MG63 (cell line): Measurements from ENCODE around the gene EXD2. TPM values are rescaled to one million over a fixed set of nuclear protein-coding genes. Genes with fewer than 3 reads are reported as not detected.
"Not testable (repeated sequence)": the region's sequence is repeated elsewhere in the genome, so short reads cannot be mapped to it uniquely, and the experiment has no call there.

Experiments used
- DNase-seq: peaks from one replicate; pipeline ENCODE4 v3.0.0-alpha.2; 2020
- H3K27me3 ChIP-seq: fragments of 250-450 bp; sonication (Bioruptor Pico); 2 replicates; pipeline ENCODE4 v1.5.1; 2020; ENCODE audit warnings: mild to moderate bottlenecking, moderate library complexity
- H3K36me3 ChIP-seq: fragments of 250-450 bp; sonication (Bioruptor Pico); 2 replicates; pipeline ENCODE4 v1.5.1; 2020; ENCODE audit warnings: mild to moderate bottlenecking, moderate library complexity
- H3K4me3 ChIP-seq: fragments of 250-450 bp; sonication (Bioruptor Pico); 2 replicates; pipeline ENCODE4 v1.5.1; 2020; ENCODE audit warnings: mild to moderate bottlenecking, moderate library complexity
- H3K9me3 ChIP-seq: fragments of 250-450 bp; sonication (Bioruptor Pico); 2 replicates; pipeline ENCODE4 v1.5.1; 2020; ENCODE audit warnings: mild to moderate bottlenecking, moderate library complexity
- total RNA-seq: library from RNA; depleted of rRNA; stranded (reverse); fragments of >200 nt; shearing (Covaris generic); gene quantifications from 2 replicates; pipeline ENCODE4 v1.2.3, GENCODE V29; 2014; ENCODE audit warnings: low replicate concordance; rRNA removed

Gene EXD2, protein sequence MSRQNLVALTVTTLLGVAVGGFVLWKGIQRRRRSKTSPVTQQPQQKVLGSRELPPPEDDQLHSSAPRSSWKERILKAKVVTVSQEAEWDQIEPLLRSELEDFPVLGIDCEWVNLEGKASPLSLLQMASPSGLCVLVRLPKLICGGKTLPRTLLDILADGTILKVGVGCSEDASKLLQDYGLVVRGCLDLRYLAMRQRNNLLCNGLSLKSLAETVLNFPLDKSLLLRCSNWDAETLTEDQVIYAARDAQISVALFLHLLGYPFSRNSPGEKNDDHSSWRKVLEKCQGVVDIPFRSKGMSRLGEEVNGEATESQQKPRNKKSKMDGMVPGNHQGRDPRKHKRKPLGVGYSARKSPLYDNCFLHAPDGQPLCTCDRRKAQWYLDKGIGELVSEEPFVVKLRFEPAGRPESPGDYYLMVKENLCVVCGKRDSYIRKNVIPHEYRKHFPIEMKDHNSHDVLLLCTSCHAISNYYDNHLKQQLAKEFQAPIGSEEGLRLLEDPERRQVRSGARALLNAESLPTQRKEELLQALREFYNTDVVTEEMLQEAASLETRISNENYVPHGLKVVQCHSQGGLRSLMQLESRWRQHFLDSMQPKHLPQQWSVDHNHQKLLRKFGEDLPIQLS
- total RNA-seq: 8.0 and 11.4 TPM in 2 replicates

DNA sequence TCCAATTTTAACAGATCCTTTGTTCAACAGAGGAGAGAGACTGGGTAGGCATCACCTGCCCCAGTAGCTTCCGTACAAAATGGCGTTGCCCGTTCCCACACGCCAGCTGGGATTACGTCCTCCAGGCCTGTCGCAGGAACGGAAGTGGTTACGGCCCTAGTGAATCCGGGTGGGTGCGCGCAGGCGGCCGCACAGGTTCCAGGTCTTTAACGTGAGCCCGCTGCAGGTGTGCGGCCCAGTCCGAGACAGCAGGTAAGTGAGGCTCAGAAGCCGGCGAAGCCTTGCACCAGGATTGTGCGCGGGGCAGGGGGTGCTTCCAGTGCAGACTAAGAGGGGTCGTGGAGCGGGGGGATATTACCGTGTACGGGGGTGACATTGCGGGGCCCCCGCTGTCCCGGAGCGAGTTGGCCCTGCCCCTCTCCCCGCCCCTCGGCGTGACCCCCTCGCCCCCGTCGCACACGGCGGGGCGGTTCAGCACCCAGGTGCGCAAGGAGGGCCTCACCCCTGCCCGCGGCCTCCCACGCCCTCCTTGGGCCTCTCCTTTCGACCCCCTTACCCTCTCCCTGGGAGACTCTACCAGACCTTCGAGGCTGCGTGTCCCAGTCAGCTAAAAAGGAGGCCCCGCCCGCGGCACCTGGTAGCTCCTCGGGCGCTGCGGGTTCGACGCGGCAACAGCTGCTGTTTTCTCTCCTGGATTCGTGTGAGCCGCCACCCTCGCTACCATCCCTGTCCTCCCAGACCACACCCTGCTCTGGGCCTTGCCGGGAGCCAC is at the start of gene EXD2:
EXD2 (plus strand) TSS at position 159 of the 772 bp plus-strand sequence. CDS start 17,973 bp downstream, outside the sequence.
- Histone ChIP-seq H3K27me3 (no peaks in the 10 kb centered on the region), H3K4me3 (peak within 1 kb of the TSS; percentile 67), H3K36me3 (no peaks in the 10 kb centered on the region), H3K9me3 (no peaks in the 10 kb centered on the region)
- peak; percentile 77 for DNase-seq

DNA sequence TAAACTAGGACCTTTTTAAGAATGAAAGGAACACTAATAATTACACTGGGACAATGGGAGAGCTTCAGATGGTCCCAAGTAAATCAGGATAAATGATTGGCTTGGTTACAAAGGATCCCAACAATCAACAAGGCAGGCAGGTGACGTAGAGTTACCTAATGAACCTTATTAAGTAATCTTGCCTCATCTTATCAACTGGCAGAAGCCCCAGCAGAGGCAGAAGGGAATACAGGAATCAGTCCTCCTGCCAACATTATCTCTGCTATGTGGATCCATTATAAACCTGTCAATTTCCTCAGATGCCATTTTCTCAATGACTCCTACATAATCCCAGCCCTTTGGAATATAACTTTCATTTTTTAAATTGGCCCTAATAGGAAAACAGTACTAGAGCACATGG is 49.7 kb upstream of the EXD2 start:
- H3K4me3 ChIP-seq: no peak overlapping the region
- DNase-seq: no peak
- no peaks in the 10 kb centered on the region for H3K27me3 ChIP-seq
- H3K9me3 ChIP-seq: no peaks in the 10 kb centered on the region
- no peaks in the 10 kb centered on the region for H3K36me3 ChIP-seq

DNA sequence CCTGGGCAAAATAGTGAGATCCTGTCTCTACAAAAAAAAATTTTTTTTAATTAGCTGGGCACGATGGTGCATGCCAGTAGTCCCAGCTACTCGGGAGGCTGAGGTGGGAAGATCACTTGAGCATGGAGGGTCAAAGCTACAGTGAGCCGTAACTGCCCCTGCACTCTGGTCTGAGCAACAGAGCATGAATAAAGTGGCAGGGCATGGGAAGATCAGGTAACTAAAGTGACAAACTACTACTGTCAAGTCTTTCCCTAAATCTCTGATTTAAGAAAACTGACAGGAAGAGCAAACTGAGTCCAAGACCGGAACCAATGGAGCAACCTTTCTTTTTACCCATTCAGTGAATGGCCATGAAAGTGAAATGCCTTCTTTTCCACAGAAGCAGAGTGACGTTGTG is 49.2 kb upstream of the EXD2 start:
- no peaks in the 10 kb centered on the region for H3K27me3 ChIP-seq
- DNase-seq: no peak

DNA sequence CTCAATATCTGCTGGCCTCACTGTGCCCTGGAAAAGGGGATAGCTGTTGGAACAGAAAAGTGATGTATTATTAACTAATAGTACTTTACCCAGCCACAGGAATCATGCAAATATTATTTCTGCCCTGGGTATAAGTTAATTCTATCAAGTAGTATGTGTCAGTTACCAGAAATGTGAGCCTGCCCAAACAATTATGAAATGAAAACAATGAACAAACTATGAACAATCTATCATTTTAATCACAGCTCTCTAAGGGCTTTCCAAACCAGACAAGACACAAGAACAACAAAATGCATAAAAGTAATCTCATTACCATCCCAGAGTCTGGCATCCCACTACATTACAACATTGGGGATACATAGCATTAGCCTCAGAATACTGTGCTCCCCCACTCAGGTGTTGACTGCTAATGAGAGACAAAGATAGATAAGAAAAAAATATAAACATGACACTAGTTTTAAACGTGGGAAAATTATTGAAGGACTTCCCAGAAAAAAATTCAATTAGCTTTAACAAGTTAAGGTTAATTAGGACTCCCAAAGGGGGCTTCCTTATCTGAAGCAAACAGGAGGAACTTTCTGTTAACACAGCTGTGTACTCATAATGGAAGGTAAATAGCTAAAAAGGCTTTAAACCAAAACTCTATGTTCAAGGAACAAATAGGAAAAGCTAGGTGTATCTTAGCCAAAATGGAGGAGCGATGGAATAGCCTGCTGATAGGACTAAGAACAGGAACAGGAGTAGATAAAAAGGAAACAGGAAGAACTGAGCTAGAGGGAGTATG is 41.6 kb upstream of the EXD2 start:
- DNase-seq: no peak
- peaks cover 3% of the 10 kb centered on the region; the same call in 1 of the 2 replicates for H3K36me3 ChIP-seq
- no peaks in the 10 kb centered on the region for H3K27me3 ChIP-seq
- no peak overlapping the region for H3K4me3 ChIP-seq
- no peaks in the 10 kb centered on the region for H3K9me3 ChIP-seq

More for the DNA sequence above, 49.2 kb upstream of the EXD2 start:
- no peaks in the 10 kb centered on the region for H3K36me3 ChIP-seq
- H3K4me3 ChIP-seq: no peak overlapping the region
- H3K9me3 ChIP-seq: no peaks in the 10 kb centered on the region

DNA sequence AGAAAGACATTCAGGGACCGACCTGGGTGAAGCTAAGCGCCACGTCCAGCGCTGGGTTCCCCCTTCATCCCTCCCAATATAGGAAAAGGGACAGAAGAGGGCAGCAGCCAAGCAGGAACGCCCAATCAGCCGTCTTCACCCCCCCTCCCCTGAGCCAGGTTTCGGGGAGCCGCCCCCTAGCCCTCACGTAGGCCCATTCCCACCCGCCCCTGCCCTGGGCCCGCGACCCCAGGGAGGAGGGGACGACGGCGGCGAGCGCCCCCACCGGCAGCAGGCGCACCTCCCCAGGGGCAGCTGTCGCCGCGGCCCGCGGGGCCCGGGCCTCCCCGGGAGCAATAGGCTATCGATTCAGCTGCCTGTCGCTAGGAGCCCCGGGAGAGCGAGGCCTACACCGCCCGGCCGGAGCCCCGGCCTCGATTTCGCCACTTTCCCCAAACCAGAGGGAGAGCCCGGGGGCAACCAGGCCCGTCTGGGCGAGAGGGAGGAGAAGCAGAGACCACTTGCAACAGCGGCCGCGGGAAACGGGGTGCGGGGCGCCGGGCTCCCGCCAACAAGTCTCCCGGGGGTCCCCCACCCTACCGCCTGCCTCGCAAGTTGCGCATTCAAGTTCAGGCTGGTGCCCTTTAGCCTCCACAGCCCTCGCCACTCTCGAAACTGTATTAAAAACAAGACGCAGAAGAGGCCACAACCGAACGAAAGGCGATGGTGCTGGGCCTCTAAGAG is 39.7 kb upstream of the EXD2 start:
- peaks cover 3% of the 10 kb centered on the region; the same call in 1 of the 2 replicates for H3K36me3 ChIP-seq
- DNase-seq: peak; percentile 56

DNA sequence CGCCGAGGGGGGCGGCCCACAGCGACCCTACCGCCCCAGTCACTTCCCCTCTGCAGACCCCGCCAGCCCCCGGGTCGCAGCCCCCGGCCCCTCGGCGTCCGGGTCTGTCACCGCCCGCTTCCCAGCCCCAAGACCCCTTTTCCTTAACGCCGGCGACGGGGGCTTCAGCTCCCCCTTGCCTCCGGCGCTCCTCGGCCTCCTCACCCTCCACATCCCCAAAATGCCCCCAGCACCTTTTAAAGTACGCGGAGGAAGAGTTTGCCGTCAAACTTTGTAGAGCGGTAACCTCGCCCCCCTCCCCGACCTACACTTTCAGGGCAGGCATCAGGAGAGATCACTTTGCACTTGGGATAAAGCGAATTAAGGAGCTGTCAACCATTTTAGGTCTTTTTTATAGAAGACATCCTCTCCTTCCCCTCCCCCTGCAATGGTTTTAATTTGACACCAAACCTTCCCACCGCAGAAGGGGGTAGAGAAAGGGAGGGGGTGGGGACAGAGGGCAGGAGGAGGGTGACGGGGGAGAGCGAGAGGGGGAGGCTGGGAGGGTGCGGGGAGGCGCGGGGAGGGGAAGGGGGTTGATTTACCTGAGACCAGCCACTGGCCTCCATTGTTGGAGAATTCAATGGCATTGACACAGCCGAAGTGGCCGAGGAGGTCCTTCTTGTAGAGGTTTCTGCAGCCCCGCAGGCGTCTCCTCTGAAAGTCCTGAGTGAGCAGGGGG is 39.0 kb upstream of the EXD2 start:
- Histone ChIP-seq H3K36me3 (peaks cover 3% of the 10 kb centered on the region; the same call in 1 of the 2 replicates), H3K9me3 (no peaks in the 10 kb centered on the region), H3K27me3 (no peaks in the 10 kb centered on the region), H3K4me3 (peak overlapping the region; percentile 64)
- DNase-seq: no peak

More for the DNA sequence above, 39.7 kb upstream of the EXD2 start:
- Histone ChIP-seq H3K27me3 (no peaks in the 10 kb centered on the region), H3K9me3 (no peaks in the 10 kb centered on the region), H3K4me3 (peak overlapping the region; percentile 64)

DNA sequence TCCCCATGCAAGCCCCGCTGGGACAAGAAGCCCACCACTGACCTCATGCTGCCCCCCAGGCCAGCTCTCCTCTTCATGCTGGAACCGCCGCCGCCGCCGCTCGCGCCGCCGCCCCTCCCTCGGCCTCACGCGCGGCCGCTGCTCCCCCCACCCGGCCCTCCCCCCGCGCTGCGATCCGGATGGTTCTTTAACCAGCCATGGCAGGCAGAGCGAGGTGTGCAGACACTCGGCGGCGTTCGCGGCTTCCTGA is 38.5 kb upstream of the EXD2 start, which contains the start of gene DCAF5:
DCAF5 (minus strand) TSS at position 218 of the 250 bp plus-strand sequence; CDS start at position 77, 141 bp downstream.
- no peak for DNase-seq
- Histone ChIP-seq H3K4me3 (peak within 1 kb of the TSS; percentile 64), H3K36me3 (peaks cover 3% of the 10 kb centered on the region; the same call in 1 of the 2 replicates), H3K27me3 (no peaks in the 10 kb centered on the region), H3K9me3 (no peaks in the 10 kb centered on the region)

DNA sequence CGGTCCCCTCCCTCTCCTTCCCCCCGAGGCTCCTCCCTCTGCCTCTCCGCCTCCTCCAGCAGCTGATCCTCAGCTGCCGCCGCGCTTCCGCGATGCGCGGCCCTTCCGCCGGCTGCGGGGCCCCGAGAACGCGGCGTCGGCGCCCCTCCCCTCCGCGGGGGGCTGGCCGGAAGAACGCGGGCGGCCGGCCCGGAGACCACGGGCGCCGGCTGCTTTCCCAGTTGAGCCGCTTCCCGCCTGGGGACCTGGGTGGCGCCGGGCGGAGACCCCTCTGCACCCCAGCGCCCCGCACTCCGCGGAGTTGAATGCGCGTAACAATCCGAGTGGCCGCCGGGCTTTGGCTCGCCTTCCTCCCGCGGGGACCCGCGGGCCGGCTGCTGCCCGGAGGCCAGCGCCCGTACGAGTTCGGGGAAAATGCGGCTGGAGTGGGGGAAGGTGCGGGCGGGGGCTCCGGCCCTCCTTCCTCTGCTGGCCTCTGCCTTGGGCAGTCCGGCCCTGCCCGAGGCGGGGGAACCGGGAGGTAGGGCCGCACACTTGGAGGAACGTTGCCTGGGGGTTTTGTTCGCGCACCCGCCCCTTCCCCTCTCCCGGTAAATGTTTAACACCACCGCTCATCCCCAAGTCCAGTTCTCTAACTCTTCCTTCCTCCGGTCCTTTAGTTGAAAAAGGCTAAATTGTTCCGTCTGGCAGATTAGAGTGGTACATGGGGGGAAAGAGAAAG is 38.0 kb upstream of the EXD2 start:
- no peaks in the 10 kb centered on the region for H3K27me3 ChIP-seq
- DNase-seq: peak; percentile 87

DNA sequence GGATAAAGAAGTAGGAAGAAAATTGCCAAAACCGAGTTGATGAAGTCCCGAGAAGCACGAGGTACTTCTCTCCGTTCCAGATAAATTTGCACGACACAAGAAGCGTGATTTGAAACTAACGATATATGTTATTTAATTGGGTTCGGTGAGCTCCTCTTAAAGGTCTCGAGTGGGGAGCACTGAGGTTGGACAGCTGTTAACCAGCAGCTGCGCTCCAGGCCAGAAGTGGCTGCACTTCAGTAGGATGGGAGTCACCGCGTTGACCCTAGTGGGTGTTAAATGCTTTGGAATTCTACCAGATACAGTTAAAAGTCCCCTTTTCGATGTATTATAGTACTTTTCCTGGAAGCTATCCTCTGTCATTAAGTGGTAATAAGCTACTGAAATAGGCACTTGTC is 37.4 kb upstream of the EXD2 start:
- no peaks in the 10 kb centered on the region for H3K9me3 ChIP-seq
- H3K27me3 ChIP-seq: no peaks in the 10 kb centered on the region
- H3K36me3 ChIP-seq: peaks cover under 1% of the 10 kb centered on the region; the same call in 1 of the 2 replicates
- DNase-seq: no peak
- H3K4me3 ChIP-seq: peak overlapping the region; percentile 64

More for the DNA sequence above, 38.0 kb upstream of the EXD2 start:
- Histone ChIP-seq H3K4me3 (peak overlapping the region; percentile 64), H3K9me3 (no peaks in the 10 kb centered on the region), H3K36me3 (peaks cover 3% of the 10 kb centered on the region; the same call in 1 of the 2 replicates)

DNA sequence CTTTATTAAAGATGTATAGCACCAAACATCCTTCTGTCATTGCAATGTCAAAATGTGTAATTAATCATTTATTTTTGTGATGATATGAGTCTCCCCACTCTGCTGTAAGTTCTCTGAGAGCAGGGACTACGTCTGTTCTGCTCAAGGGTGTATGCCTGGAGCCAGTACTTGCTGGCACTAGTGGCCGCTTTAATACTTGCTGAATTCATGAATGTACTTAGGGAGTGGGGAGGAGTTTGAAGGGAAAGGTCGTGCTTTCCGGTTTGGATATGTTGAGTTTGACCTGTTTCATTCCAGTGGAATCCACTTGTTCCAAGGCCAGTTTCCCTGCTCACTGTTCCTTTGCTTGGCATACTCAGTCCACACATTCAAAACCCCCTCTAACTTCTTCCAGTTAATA is 36.5 kb upstream of the EXD2 start:
- DNase-seq: no peak
- no peak overlapping the region for H3K4me3 ChIP-seq
- H3K36me3 ChIP-seq: no peaks in the 10 kb centered on the region
- peaks cover 2% of the 10 kb centered on the region; the same call in 1 of the 2 replicates for H3K27me3 ChIP-seq
- H3K9me3 ChIP-seq: no peaks in the 10 kb centered on the region

DNA sequence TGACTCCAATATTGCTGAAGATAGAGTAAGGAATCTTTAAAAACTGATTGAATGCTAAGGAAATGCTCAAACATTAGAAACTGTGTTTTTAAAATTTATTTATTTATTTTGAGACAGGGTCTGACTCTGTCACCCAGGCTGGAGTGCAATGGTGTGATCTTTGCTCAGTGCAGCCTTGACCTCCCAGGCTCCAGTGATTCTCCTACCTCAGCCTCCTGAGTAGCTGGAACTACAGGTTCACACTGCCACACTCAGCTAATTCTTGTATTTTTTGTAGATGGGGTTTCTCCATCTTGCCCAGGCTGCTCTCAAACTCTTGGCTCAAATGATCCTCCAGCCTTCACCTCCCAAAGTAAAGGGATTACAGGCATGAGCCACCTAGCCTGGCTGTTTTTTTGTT is 35.1 kb upstream of the EXD2 start:
- H3K27me3 ChIP-seq: peaks cover 2% of the 10 kb centered on the region; the same call in 1 of the 2 replicates
- no peaks in the 10 kb centered on the region for H3K36me3 ChIP-seq
- DNase-seq: no peak
- no peak overlapping the region for H3K4me3 ChIP-seq
- no peaks in the 10 kb centered on the region for H3K9me3 ChIP-seq

DNA sequence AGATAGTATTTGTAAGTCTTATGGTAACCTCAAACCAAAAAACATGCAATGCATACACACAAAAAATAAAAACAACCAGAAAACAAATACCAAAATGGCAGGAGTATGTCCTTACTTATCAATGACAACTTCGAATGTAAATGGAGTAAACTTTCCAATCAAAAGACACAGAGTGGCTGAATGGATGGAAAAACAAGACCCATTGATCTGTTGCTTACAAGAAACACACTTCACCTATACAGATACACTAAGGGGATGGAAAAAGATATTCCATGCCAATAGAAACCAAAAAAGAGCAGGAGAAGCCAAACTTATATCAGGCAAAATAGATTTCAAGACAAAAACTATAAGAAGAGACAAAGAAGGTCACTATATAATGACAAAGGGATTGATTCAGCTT is 29.7 kb upstream of the EXD2 start:
- Histone ChIP-seq H3K4me3 (no peak overlapping the region), H3K9me3 (peaks cover 7% of the 10 kb centered on the region; the same call in 1 of the 2 replicates), H3K36me3 (no peaks in the 10 kb centered on the region), H3K27me3 (peaks cover 2% of the 10 kb centered on the region; the same call in 1 of the 2 replicates)
- DNase-seq: no peak

DNA sequence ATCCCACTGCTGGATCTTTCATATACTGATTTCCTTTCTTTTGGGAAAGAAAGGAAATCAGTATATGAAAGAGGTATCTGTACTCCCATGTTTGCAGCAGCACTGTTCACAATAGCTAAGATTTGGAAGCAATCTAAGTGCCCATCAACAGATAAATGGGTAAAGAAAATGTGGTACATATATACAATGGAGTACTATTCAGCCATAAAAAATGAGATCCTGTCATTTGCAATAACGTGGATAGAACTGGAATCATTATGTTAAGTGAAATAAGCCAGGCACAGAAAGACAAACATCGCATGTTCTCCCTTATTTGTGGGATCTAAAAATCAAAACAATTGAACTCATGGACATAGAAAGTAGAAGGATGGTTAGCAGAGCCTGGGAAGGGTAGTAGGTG is 25.5 kb upstream of the EXD2 start:
- H3K27me3 ChIP-seq, H3K36me3 ChIP-seq, H3K9me3 ChIP-seq, H3K4me3 ChIP-seq, DNase-seq: not testable (repeated sequence)

DNA sequence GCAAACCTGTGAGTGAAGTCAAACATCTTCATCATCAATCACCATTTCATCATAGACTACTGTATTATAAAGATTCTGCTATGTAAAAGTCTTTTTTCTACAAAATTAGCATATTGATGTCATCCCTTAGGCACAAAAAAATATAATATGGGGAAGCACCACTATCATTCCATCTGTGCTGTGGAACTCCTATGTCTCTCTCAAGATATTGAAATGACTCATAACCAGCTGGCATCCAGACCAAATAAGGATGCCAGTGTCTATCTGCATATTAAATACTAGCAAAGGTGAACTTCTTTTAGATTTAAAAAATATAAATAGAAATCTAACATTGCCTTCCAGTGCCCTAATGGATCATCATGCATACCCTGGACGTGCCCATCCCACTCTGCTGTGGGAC is 20.5 kb upstream of the EXD2 start:
- no peaks in the 10 kb centered on the region for H3K9me3 ChIP-seq
- no peaks in the 10 kb centered on the region for H3K27me3 ChIP-seq
- no peak overlapping the region for H3K4me3 ChIP-seq
- H3K36me3 ChIP-seq: no peaks in the 10 kb centered on the region
- DNase-seq: no peak

DNA sequence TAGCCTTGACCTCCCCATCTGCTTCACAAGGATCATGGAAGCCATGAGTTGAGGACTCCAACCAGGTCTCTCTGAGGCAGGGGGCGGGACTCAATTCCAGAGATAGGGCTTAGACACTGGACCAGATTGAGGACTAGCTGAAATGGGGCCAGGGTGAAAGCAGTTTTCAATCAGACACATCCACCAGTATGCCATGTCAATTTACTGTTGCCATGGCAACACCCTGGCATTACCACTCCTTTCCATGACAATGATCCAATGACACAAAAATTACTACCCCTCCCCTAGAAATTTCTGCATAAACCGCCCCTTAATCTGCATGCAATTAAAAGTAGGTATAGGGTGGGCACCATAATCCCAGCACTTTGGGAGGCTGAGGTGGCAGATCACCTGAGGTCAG is 19.7 kb upstream of the EXD2 start:
- no peaks in the 10 kb centered on the region for H3K27me3 ChIP-seq
- no peaks in the 10 kb centered on the region for H3K36me3 ChIP-seq
- no peak overlapping the region for H3K4me3 ChIP-seq
- no peaks in the 10 kb centered on the region for H3K9me3 ChIP-seq
- DNase-seq: no peak
